GM23338 (cell line): ENCODE data around the gene CBY1. TPM values are rescaled to one million over a fixed set of nuclear protein-coding genes. Genes with fewer than 3 reads are reported as not detected.

ENCODE experiments used
- ATAC-seq: fragments of 200-7000 bp; cut with Tn5 transposase; 3 replicates; pipeline ENCODE4 v1.9.1; 2020
- DNase-seq: peaks from one replicate; pipeline ENCODE4 v3.0.0-alpha.2; 2015; ENCODE audit warnings: low spot score
- H2AFZ ChIP-seq: fragments of 200-600 bp; sonication (generic); 2 replicates; pipeline ENCODE4 v1.8.0; 2016; ENCODE audit warnings: antibody characterized with exemption, mild to moderate bottlenecking, moderate library complexity
- H3F3A ChIP-seq: fragments of 200-600 bp; sonication (generic); replicated peaks from 2 replicates; pipeline ENCODE4 v1.8.0; 2017; ENCODE audit warnings: antibody characterized with exemption, mixed run types, low read depth
- H3K27ac ChIP-seq: fragments of 200-600 bp; sonication (generic); 2 replicates; pipeline ENCODE4 v1.6.1; 2016; ENCODE audit warnings: low read depth
- H3K27me3 ChIP-seq: fragments of 200-600 bp; sonication (generic); 2 replicates; pipeline ENCODE4 v1.8.0; 2016; ENCODE audit warnings: mild to moderate bottlenecking, mixed run types, moderate library complexity; ENCODE audit not compliant: insufficient read depth
- H3K36me3 ChIP-seq: fragments of 200-600 bp; sonication (generic); 2 replicates; pipeline ENCODE4 v1.8.0; 2016; ENCODE audit warnings: mild to moderate bottlenecking; ENCODE audit not compliant: insufficient read depth
- H3K4me1 ChIP-seq: fragments of 200-600 bp; sonication (generic); 2 replicates; pipeline ENCODE4 v1.8.0; 2016; ENCODE audit warnings: mild to moderate bottlenecking, moderate library complexity; ENCODE audit not compliant: insufficient read depth
- H3K4me2 ChIP-seq: fragments of 200-600 bp; sonication (generic); 2 replicates; pipeline ENCODE4 v1.7.1; 2017; ENCODE audit warnings: mixed run types
- H3K4me3 ChIP-seq: fragments of 200-600 bp; sonication (generic); 2 replicates; pipeline ENCODE4 v1.6.1; 2016; ENCODE audit warnings: mixed run types
- H3K79me2 ChIP-seq: fragments of 200-600 bp; sonication (generic); replicated peaks from 2 replicates; pipeline ENCODE4 v1.8.0; 2017; ENCODE audit warnings: mild to moderate bottlenecking; ENCODE audit not compliant: insufficient read depth
- H3K9me2 ChIP-seq: fragments of 200-600 bp; sonication (generic); 2 replicates; pipeline ENCODE4 v1.8.0; 2017; ENCODE audit not compliant: insufficient read depth
- H4K20me1 ChIP-seq: fragments of 200-600 bp; sonication (generic); replicated peaks from 2 replicates; pipeline ENCODE4 v1.8.0; 2017; ENCODE audit warnings: mild to moderate bottlenecking; ENCODE audit not compliant: insufficient read depth
- H3K27ac Mint-ChIP-seq: 2 replicates; pipeline ENCODE4 v1.8.0; 2020; ENCODE audit warnings: inconsistent platforms, mild to moderate bottlenecking, moderate library complexity, mixed read lengths
- H3K27me3 Mint-ChIP-seq: 3 replicates; pipeline ENCODE4 v1.8.0; 2022; ENCODE audit warnings: low read depth, mild to moderate bottlenecking, moderate library complexity, mixed read lengths, inconsistent platforms; ENCODE audit not compliant: insufficient read depth, poor library complexity
- H3K36me3 Mint-ChIP-seq: 3 replicates; pipeline ENCODE4 v1.8.0; 2021; ENCODE audit warnings: low read depth, mild to moderate bottlenecking, inconsistent platforms, moderate library complexity, mixed read lengths
- H3K4me1 Mint-ChIP-seq: 3 replicates; pipeline ENCODE4 v1.8.0; 2020; ENCODE audit warnings: mild to moderate bottlenecking, inconsistent platforms, mixed read lengths
- H3K4me3 Mint-ChIP-seq: 3 replicates; pipeline ENCODE4 v1.8.0; 2021; ENCODE audit warnings: moderate library complexity, mild to moderate bottlenecking, inconsistent platforms, mixed read lengths
- H3K9me3 Mint-ChIP-seq: 3 replicates; pipeline ENCODE4 v1.8.0; 2020; ENCODE audit warnings: moderate library complexity, mild to moderate bottlenecking, inconsistent platforms, mixed read lengths
- EZH2phosphoT487 ChIP-seq: fragments of 200-600 bp; sonication (generic); IDR thresholded peaks from one replicate; pipeline ENCODE4 v1.8.1; 2018; ENCODE audit warnings: antibody characterized with exemption; ENCODE audit not compliant: unreplicated experiment
- POLR2AphosphoS5 ChIP-seq: IDR thresholded peaks from 2 replicates; pipeline ENCODE4 v1.6.1; 2016; ENCODE audit warnings: antibody characterized with exemption, low read depth
- polyA plus RNA-seq: library from polyadenylated mRNA; unstranded; fragments of >200 nt; fragmentation: Nextera tagmentation; extraction: Ambion mirVana; gene quantifications from 2 replicates; pipeline ENCODE4 v1.2.1, GENCODE V29; 2016
- total RNA-seq: library from RNA; depleted of rRNA; stranded (reverse); fragments of >200 nt; shearing (Covaris generic); gene quantifications from 2 replicates; pipeline ENCODE4 v1.2.3, GENCODE V29; 2014
- TF ChIP-seq, protein P1 (sequence below): IDR thresholded peaks from 2 replicates; pipeline ENCODE4 v1.6.1; 2016; ENCODE audit warnings: antibody characterized with exemption
- TF ChIP-seq, protein P2 (sequence below): fragments of 250-450 bp; sonication (Bioruptor Pico); IDR thresholded peaks from 2 replicates; pipeline ENCODE4 v1.5.0; 2020; ENCODE audit warnings: mild to moderate bottlenecking, moderate library complexity
- TF ChIP-seq, protein P3 (sequence below): IDR thresholded peaks from one replicate; pipeline ENCODE4 v1.6.1; 2018; ENCODE audit warnings: antibody characterized with exemption; ENCODE audit not compliant: unreplicated experiment

CBY1 gene
- total and polyA plus RNA-seq, 2 experiments from 2014 or later: 12.8 to 36.4 TPM

GRCh38 chr22:38674888-38675287, 18.4 kb downstream of the CBY1 start:
- H3K36me3 Mint-ChIP-seq: peaks cover 24% of the 10 kb centered on the region

More at GRCh38 chr22:38674888-38675287, 18.4 kb downstream of the CBY1 start:
- DNase-seq (no peak), ATAC-seq (no peak)
- H3K4me2 ChIP-seq: no peak overlapping the region
- Mint-ChIP-seq H3K4me3 (no peak overlapping the region), H3K27ac (no peak overlapping the region), H3K27me3 (peaks cover 9% of the 10 kb centered on the region), H3K4me1 (no peaks in the 10 kb centered on the region), H3K9me3 (no peaks in the 10 kb centered on the region)
- H3K27ac ChIP-seq: no peak overlapping the region
- no peak overlapping the region for H2AFZ ChIP-seq
- H3K79me2 ChIP-seq: no peaks in the 10 kb centered on the region
- H3K27me3 ChIP-seq: no peaks in the 10 kb centered on the region
- H3K4me1 ChIP-seq: no peaks in the 10 kb centered on the region
- no peaks in the 10 kb centered on the region for H4K20me1 ChIP-seq
- TF ChIP-seq, protein P1, sequence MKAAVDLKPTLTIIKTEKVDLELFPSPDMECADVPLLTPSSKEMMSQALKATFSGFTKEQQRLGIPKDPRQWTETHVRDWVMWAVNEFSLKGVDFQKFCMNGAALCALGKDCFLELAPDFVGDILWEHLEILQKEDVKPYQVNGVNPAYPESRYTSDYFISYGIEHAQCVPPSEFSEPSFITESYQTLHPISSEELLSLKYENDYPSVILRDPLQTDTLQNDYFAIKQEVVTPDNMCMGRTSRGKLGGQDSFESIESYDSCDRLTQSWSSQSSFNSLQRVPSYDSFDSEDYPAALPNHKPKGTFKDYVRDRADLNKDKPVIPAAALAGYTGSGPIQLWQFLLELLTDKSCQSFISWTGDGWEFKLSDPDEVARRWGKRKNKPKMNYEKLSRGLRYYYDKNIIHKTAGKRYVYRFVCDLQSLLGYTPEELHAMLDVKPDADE: no peak
- TF ChIP-seq POLR2AphosphoS5 (no peak; the same call in 1 of the 2 replicates), EZH2phosphoT487 (no peak)
- TF ChIP-seq, protein P2, sequence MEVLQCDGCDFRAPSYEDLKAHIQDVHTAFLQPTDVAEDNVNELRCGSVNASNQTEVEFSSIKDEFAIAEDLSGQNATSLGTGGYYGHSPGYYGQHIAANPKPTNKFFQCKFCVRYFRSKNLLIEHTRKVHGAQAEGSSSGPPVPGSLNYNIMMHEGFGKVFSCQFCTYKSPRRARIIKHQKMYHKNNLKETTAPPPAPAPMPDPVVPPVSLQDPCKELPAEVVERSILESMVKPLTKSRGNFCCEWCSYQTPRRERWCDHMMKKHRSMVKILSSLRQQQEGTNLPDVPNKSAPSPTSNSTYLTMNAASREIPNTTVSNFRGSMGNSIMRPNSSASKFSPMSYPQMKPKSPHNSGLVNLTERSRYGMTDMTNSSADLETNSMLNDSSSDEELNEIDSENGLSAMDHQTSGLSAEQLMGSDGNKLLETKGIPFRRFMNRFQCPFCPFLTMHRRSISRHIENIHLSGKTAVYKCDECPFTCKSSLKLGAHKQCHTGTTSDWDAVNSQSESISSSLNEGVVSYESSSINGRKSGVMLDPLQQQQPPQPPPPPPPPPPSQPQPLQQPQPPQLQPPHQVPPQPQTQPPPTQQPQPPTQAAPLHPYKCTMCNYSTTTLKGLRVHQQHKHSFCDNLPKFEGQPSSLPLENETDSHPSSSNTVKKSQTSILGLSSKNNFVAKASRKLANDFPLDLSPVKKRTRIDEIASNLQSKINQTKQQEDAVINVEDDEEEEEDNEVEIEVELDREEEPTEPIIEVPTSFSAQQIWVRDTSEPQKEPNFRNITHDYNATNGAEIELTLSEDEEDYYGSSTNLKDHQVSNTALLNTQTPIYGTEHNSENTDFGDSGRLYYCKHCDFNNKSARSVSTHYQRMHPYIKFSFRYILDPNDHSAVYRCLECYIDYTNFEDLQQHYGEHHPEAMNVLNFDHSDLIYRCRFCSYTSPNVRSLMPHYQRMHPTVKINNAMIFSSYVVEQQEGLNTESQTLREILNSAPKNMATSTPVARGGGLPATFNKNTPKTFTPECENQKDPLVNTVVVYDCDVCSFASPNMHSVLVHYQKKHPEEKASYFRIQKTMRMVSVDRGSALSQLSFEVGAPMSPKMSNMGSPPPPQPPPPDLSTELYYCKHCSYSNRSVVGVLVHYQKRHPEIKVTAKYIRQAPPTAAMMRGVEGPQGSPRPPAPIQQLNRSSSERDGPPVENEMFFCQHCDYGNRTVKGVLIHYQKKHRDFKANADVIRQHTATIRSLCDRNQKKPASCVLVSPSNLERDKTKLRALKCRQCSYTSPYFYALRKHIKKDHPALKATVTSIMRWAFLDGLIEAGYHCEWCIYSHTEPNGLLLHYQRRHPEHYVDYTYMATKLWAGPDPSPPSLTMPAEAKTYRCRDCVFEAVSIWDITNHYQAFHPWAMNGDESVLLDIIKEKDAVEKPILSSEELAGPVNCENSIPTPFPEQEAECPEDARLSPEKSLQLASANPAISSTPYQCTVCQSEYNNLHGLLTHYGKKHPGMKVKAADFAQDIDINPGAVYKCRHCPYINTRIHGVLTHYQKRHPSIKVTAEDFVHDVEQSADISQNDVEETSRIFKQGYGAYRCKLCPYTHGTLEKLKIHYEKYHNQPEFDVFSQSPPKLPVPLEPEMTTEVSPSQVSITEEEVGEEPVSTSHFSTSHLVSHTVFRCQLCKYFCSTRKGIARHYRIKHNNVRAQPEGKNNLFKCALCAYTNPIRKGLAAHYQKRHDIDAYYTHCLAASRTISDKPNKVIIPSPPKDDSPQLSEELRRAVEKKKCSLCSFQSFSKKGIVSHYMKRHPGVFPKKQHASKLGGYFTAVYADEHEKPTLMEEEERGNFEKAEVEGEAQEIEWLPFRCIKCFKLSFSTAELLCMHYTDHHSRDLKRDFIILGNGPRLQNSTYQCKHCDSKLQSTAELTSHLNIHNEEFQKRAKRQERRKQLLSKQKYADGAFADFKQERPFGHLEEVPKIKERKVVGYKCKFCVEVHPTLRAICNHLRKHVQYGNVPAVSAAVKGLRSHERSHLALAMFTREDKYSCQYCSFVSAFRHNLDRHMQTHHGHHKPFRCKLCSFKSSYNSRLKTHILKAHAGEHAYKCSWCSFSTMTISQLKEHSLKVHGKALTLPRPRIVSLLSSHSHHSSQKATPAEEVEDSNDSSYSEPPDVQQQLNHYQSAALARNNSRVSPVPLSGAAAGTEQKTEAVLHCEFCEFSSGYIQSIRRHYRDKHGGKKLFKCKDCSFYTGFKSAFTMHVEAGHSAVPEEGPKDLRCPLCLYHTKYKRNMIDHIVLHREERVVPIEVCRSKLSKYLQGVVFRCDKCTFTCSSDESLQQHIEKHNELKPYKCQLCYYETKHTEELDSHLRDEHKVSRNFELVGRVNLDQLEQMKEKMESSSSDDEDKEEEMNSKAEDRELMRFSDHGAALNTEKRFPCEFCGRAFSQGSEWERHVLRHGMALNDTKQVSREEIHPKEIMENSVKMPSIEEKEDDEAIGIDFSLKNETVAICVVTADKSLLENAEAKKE: no peak
- TF ChIP-seq, protein P3, sequence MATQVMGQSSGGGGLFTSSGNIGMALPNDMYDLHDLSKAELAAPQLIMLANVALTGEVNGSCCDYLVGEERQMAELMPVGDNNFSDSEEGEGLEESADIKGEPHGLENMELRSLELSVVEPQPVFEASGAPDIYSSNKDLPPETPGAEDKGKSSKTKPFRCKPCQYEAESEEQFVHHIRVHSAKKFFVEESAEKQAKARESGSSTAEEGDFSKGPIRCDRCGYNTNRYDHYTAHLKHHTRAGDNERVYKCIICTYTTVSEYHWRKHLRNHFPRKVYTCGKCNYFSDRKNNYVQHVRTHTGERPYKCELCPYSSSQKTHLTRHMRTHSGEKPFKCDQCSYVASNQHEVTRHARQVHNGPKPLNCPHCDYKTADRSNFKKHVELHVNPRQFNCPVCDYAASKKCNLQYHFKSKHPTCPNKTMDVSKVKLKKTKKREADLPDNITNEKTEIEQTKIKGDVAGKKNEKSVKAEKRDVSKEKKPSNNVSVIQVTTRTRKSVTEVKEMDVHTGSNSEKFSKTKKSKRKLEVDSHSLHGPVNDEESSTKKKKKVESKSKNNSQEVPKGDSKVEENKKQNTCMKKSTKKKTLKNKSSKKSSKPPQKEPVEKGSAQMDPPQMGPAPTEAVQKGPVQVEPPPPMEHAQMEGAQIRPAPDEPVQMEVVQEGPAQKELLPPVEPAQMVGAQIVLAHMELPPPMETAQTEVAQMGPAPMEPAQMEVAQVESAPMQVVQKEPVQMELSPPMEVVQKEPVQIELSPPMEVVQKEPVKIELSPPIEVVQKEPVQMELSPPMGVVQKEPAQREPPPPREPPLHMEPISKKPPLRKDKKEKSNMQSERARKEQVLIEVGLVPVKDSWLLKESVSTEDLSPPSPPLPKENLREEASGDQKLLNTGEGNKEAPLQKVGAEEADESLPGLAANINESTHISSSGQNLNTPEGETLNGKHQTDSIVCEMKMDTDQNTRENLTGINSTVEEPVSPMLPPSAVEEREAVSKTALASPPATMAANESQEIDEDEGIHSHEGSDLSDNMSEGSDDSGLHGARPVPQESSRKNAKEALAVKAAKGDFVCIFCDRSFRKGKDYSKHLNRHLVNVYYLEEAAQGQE: no peak
- H3K36me3 ChIP-seq: no peaks in the 10 kb centered on the region
- no peak overlapping the region for H3K4me3 ChIP-seq
- no peaks in the 10 kb centered on the region for H3K9me2 ChIP-seq
- no peaks in the 10 kb centered on the region for H3F3A ChIP-seq
